Body of pancreas (tissue), 4 donors: ENCODE results near the gene SOX6.

Experiments used
- POLR2A ChIP-seq, 3 donors: fragments of 450-650 bp; IDR thresholded peaks; one replicate each; pipeline ENCODE4 v1.6.1; 2016; ENCODE audit warnings: antibody characterized with exemption in 3 of 3, mild to moderate bottlenecking in 2 of 3
- TF ChIP-seq, protein P1 (sequence below), 7 experiments: fragments of 450-650 bp in 4 of 7; fragments of 200-600 bp in 3 of 7; sonication (generic) in 3 of 7; IDR thresholded peaks; one replicate each; pipeline ENCODE4 v1.5.1; 2016 to 2019; ENCODE audit warnings: antibody characterized with exemption in 7 of 7

DNA sequence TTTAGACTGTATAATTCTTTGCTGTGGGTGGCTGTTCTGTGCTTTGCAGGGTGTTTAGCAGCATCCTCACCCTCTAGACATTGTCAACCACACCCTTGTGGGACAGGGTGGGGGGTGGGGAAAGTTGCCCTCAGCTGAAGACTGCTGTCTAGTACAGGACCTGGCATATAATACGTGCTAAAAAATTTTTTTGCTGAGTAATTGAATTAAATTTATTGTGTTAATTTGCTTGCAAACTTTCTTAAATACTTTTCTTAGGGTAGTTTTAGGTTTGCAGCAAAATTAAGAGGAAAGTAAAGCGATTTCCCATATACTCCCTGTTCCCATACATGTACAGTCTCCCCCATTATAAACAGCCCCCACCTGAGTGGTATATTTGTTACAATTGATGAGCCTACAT lies 268.5 kb downstream of the SOX6 start:
- TF ChIP-seq, protein P1, sequence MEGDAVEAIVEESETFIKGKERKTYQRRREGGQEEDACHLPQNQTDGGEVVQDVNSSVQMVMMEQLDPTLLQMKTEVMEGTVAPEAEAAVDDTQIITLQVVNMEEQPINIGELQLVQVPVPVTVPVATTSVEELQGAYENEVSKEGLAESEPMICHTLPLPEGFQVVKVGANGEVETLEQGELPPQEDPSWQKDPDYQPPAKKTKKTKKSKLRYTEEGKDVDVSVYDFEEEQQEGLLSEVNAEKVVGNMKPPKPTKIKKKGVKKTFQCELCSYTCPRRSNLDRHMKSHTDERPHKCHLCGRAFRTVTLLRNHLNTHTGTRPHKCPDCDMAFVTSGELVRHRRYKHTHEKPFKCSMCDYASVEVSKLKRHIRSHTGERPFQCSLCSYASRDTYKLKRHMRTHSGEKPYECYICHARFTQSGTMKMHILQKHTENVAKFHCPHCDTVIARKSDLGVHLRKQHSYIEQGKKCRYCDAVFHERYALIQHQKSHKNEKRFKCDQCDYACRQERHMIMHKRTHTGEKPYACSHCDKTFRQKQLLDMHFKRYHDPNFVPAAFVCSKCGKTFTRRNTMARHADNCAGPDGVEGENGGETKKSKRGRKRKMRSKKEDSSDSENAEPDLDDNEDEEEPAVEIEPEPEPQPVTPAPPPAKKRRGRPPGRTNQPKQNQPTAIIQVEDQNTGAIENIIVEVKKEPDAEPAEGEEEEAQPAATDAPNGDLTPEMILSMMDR (IDR thresholded peaks at IDR 0.05): no peak
- TF ChIP-seq POLR2A (IDR thresholded peaks at IDR 0.05): no peak
